Osteocyte (in vitro differentiated cells): ENCODE results near the gene CEACAM3. TPM values are rescaled to one million over a fixed set of nuclear protein-coding genes. Genes with fewer than 3 reads are reported as not detected.
"Not testable (repeated sequence)": the region's sequence is repeated elsewhere in the genome, so short reads cannot be mapped to it uniquely, and the experiment has no call there.

Source experiments
- DNase-seq: peaks from one replicate; pipeline ENCODE4 v3.0.0; 2021; ENCODE audit warnings: mixed read lengths; ENCODE audit not compliant: unreplicated experiment; ENCODE audit errors: extremely low spot score
- H3K27ac Mint-ChIP-seq: one replicate; pipeline ENCODE4 v1.8.0; 2021; ENCODE audit warnings: mild to moderate bottlenecking, mixed read lengths; ENCODE audit not compliant: unreplicated experiment
- H3K27me3 Mint-ChIP-seq: one replicate; pipeline ENCODE4 v1.8.0; 2021; ENCODE audit warnings: mixed read lengths; ENCODE audit not compliant: unreplicated experiment
- H3K36me3 Mint-ChIP-seq: one replicate; pipeline ENCODE4 v1.8.0; 2021; ENCODE audit warnings: mixed read lengths; ENCODE audit not compliant: unreplicated experiment
- H3K4me1 Mint-ChIP-seq: one replicate; pipeline ENCODE4 v1.8.0; 2021; ENCODE audit warnings: mixed read lengths; ENCODE audit not compliant: unreplicated experiment
- H3K4me3 Mint-ChIP-seq: one replicate; pipeline ENCODE4 v1.8.0; 2021; ENCODE audit warnings: mild to moderate bottlenecking, moderate library complexity, mixed read lengths; ENCODE audit not compliant: unreplicated experiment
- H3K9me3 Mint-ChIP-seq: one replicate; pipeline ENCODE4 v1.8.0; 2021; ENCODE audit warnings: mixed read lengths; ENCODE audit not compliant: unreplicated experiment
- CTCF ChIP-seq: fragments of 200-600 bp; sonication (generic); IDR thresholded peaks from 2 replicates; pipeline ENCODE4 v1.5.0; 2021; ENCODE audit warnings: antibody characterized with exemption, mild to moderate bottlenecking, moderate library complexity
- long read RNA-seq: library from polyadenylated mRNA; unstranded; transcript quantifications from one replicate; pipeline ENCODE4 v2.0.0, GENCODE V29; 2021
- total RNA-seq: library from RNA; stranded (reverse); gene quantifications from 2 replicates; pipeline ENCODE4 v1.2.1, GENCODE V29; 2021

CEACAM3 gene
- not detected in 2 replicates for total RNA-seq
- long read RNA-seq: 0 reads

GRCh38 chr19:41796362-41796761 lies at the start of gene CEACAM3:
TSS of gene CEACAM3 (plus strand) at chr19:41796587. CDS start at chr19:41796678, 91 bp downstream.
- Mint-ChIP-seq H3K4me1 (no peaks in the 10 kb centered on the region), H3K36me3 (no peaks in the 10 kb centered on the region), H3K27ac (no peak within 1 kb of the TSS), H3K9me3 (no peaks in the 10 kb centered on the region), H3K4me3 (no peak within 1 kb of the TSS), H3K27me3 (peaks cover 32% of the 10 kb centered on the region)
- TF ChIP-seq CTCF: no peak
- DNase-seq: no peak

- Mint-ChIP-seq H3K27ac (no peak overlapping the region), H3K27me3 (peaks cover 35% of the 10 kb centered on the region), H3K36me3 (no peaks in the 10 kb centered on the region), H3K9me3 (no peaks in the 10 kb centered on the region), H3K4me1 (no peaks in the 10 kb centered on the region), H3K4me3 (no peak overlapping the region)
- DNase-seq: no peak
- peak; percentile 51 for TF ChIP-seq CTCF
Measured at GRCh38 chr19:41746593-41747227, 49.7 kb upstream of the CEACAM3 start.

- no peak for DNase-seq
- no peak overlapping the region for H3K27ac Mint-ChIP-seq
- no peaks in the 10 kb centered on the region for H3K4me1 Mint-ChIP-seq
- no peaks in the 10 kb centered on the region for H3K36me3 Mint-ChIP-seq
- no peak overlapping the region for H3K4me3 Mint-ChIP-seq
- H3K27me3 Mint-ChIP-seq: peaks cover 41% of the 10 kb centered on the region
- no peak for TF ChIP-seq CTCF
- no peaks in the 10 kb centered on the region for H3K9me3 Mint-ChIP-seq
Measured at GRCh38 chr19:41748012-41748411, 48.4 kb upstream of the CEACAM3 start.

GRCh38 chr19:41750248-41751134 lies 45.9 kb upstream of the CEACAM3 start:
- H3K27me3 Mint-ChIP-seq: peaks cover 39% of the 10 kb centered on the region
- H3K27ac Mint-ChIP-seq, DNase-seq, H3K36me3 Mint-ChIP-seq, H3K4me3 Mint-ChIP-seq, H3K4me1 Mint-ChIP-seq, H3K9me3 Mint-ChIP-seq: not testable (repeated sequence)

GRCh38 chr19:41753159-41753558 lies 43.2 kb upstream of the CEACAM3 start:
- H3K36me3 Mint-ChIP-seq: no peaks in the 10 kb centered on the region
- no peak overlapping the region for H3K4me3 Mint-ChIP-seq
- no peak for DNase-seq
- H3K4me1 Mint-ChIP-seq: no peaks in the 10 kb centered on the region
- TF ChIP-seq CTCF: peak; percentile 41
- H3K27me3 Mint-ChIP-seq: peaks cover 34% of the 10 kb centered on the region
- no peaks in the 10 kb centered on the region for H3K9me3 Mint-ChIP-seq
- H3K27ac Mint-ChIP-seq: no peak overlapping the region
